ENCODE measurements around the gene HOXB7.

HOXB7 gene

GRCh38 chr17:48599354-48599753 is 11.5 kb downstream of the HOXB7 start:
- Histone ChIP-seq H3K79me2 (ENCODE audit: insufficient read depth, low read depth) (no peaks in the 10 kb centered on the region), H3K9ac (no peak overlapping the region), H4K20me1 (ENCODE audit: insufficient read depth) (no peaks in the 10 kb centered on the region), H3K4me2 (no peak overlapping the region), H3K4me1 (ENCODE audit: low read depth, poor library complexity, severe bottlenecking) (peaks cover 7% of the 10 kb centered on the region), H3K4me3 (IDR thresholded peaks at IDR 0.05; ENCODE audit: insufficient read depth, low read depth, low read length) (no peak overlapping the region), H2AFZ (ENCODE audit: low read depth) (no peak overlapping the region), H3K36me3 (ENCODE audit: insufficient read depth) (no peaks in the 10 kb centered on the region), H3K27me3 (ENCODE audit: insufficient read depth, low read depth) (peaks cover 64% of the 10 kb centered on the region), H3K27ac (no peak overlapping the region)
- no peak for TF ChIP-seq CTCF (conservative IDR thresholded peaks at IDR 0.05; ENCODE audit: low read depth, low read length)

GRCh38 chr17:48598736-48599135 is 12.1 kb downstream of the HOXB7 start:
- H3K4me1 ChIP-seq (ENCODE audit: low read depth, poor library complexity, severe bottlenecking) = peaks cover 12% of the 10 kb centered on the region
- H3K27ac ChIP-seq = no peak overlapping the region
- no peak for TF ChIP-seq CTCF (conservative IDR thresholded peaks at IDR 0.05; ENCODE audit: low read depth, low read length)
- H4K20me1 ChIP-seq (ENCODE audit: insufficient read depth) = no peaks in the 10 kb centered on the region
- H3K9ac ChIP-seq = no peak overlapping the region
- H3K4me2 ChIP-seq = no peak overlapping the region
- H3K79me2 ChIP-seq (ENCODE audit: insufficient read depth, low read depth) = no peaks in the 10 kb centered on the region
- no peak overlapping the region for H3K4me3 ChIP-seq (IDR thresholded peaks at IDR 0.05; ENCODE audit: insufficient read depth, low read depth, low read length)
- no peak overlapping the region for H2AFZ ChIP-seq (ENCODE audit: low read depth)
- H3K36me3 ChIP-seq (ENCODE audit: insufficient read depth) = no peaks in the 10 kb centered on the region
- peaks cover 58% of the 10 kb centered on the region for H3K27me3 ChIP-seq (ENCODE audit: insufficient read depth, low read depth)

GRCh38 chr17:48597778-48598631 is 12.8 kb downstream of the HOXB7 start:
- Histone ChIP-seq H3K4me2 (no peak overlapping the region), H3K27me3 (ENCODE audit: insufficient read depth, low read depth) (peaks cover 52% of the 10 kb centered on the region; the same call in 1 of the 2 replicates), H3K79me2 (ENCODE audit: insufficient read depth, low read depth) (no peaks in the 10 kb centered on the region), H3K4me3 (IDR thresholded peaks at IDR 0.05; ENCODE audit: insufficient read depth, low read depth, low read length) (no peak overlapping the region), H3K27ac (no peak overlapping the region), H3K4me1 (ENCODE audit: low read depth, poor library complexity, severe bottlenecking) (peaks cover 5% of the 10 kb centered on the region), H2AFZ (ENCODE audit: low read depth) (no peak overlapping the region), H4K20me1 (ENCODE audit: insufficient read depth) (no peaks in the 10 kb centered on the region), H3K36me3 (ENCODE audit: insufficient read depth) (no peaks in the 10 kb centered on the region), H3K9ac (no peak overlapping the region)
- TF ChIP-seq CTCF (conservative IDR thresholded peaks at IDR 0.05; ENCODE audit: low read depth, low read length) = no peak

GRCh38 chr17:48597528-48597777 is 13.4 kb downstream of the HOXB7 start:
- H3K9ac ChIP-seq = no peak overlapping the region
- H3K27me3 ChIP-seq (ENCODE audit: insufficient read depth, low read depth) = peaks cover 55% of the 10 kb centered on the region
- H3K4me3 ChIP-seq (IDR thresholded peaks at IDR 0.05; ENCODE audit: insufficient read depth, low read depth, low read length) = no peak overlapping the region
- H2AFZ ChIP-seq (ENCODE audit: low read depth) = no peak overlapping the region
- TF ChIP-seq CTCF (conservative IDR thresholded peaks at IDR 0.05; ENCODE audit: low read depth, low read length) = no peak
- H3K79me2 ChIP-seq (ENCODE audit: insufficient read depth, low read depth) = no peaks in the 10 kb centered on the region
- H4K20me1 ChIP-seq (ENCODE audit: insufficient read depth) = no peaks in the 10 kb centered on the region
- H3K36me3 ChIP-seq (ENCODE audit: insufficient read depth) = no peaks in the 10 kb centered on the region
- peaks cover 5% of the 10 kb centered on the region for H3K4me1 ChIP-seq (ENCODE audit: low read depth, poor library complexity, severe bottlenecking)
- no peak overlapping the region for H3K27ac ChIP-seq
- H3K4me2 ChIP-seq = no peak overlapping the region
